Astrocyte (in vitro differentiated cells and primary cell): Measurements from ENCODE around the gene VDR. TPM values are rescaled to one million over a fixed set of nuclear protein-coding genes. Genes with fewer than 3 reads are reported as not detected.
A peak's percentile ranks its signal among the peaks of the same experiment; 100 is the strongest.

ENCODE experiments used
- DNase-seq: peaks from one replicate; pipeline ENCODE4 v3.0.0-alpha.2; 2010; ENCODE audit warnings: low read depth
- FAIRE-seq: peaks from 2 replicates; lab custom pipeline; 2011; peaks lifted over from hg19 to GRCh38; lab: Jason Lieb, UNC
- H2AFZ ChIP-seq: 2 replicates; pipeline ENCODE4 v1.6.0; 2012; ENCODE audit warnings: low read depth, low read length, inconsistent platforms
- H3K27ac ChIP-seq: 2 replicates; pipeline ENCODE4 v1.5.1; 2011; ENCODE audit warnings: low read depth, low read length, inconsistent platforms
- H3K27me3 ChIP-seq: 2 replicates; pipeline ENCODE4 v1.6.0; 2011; ENCODE audit warnings: low read length, inconsistent platforms; ENCODE audit not compliant: insufficient read depth
- H3K36me3 ChIP-seq: 2 replicates; pipeline ENCODE4 v1.5.1; 2011; ENCODE audit warnings: low read length, inconsistent platforms; ENCODE audit not compliant: insufficient read depth
- H3K4me1 ChIP-seq: 2 replicates; pipeline ENCODE4 v1.5.1; 2011; ENCODE audit warnings: low read length, inconsistent platforms; ENCODE audit not compliant: insufficient read depth
- H3K4me2 ChIP-seq: 2 replicates; pipeline ENCODE4 v1.6.0; 2012; ENCODE audit warnings: low read length, inconsistent platforms
- H3K4me3 ChIP-seq: 2 replicates; pipeline ENCODE4 v1.5.1; 2011; ENCODE audit warnings: low read depth, mild to moderate bottlenecking, low read length, inconsistent platforms; ENCODE audit not compliant: insufficient read depth
- H3K79me2 ChIP-seq: 2 replicates; pipeline ENCODE4 v1.6.0; 2012; ENCODE audit warnings: mild to moderate bottlenecking, low read length, inconsistent platforms; ENCODE audit not compliant: insufficient read depth
- H3K9ac ChIP-seq: 2 replicates; pipeline ENCODE4 v1.6.0; 2012; ENCODE audit warnings: mild to moderate bottlenecking, low read length, inconsistent platforms
- H3K9me3 ChIP-seq: 2 replicates; pipeline ENCODE4 v1.5.1; 2012; ENCODE audit warnings: low read depth, mild to moderate bottlenecking, low read length, inconsistent platforms; ENCODE audit not compliant: insufficient read depth
- H4K20me1 ChIP-seq: 2 replicates; pipeline ENCODE4 v1.6.0; 2012; ENCODE audit warnings: low read length, inconsistent platforms; ENCODE audit not compliant: insufficient read depth
- H3K27ac Mint-ChIP-seq: one replicate; pipeline ENCODE4 v1.8.0; 2021; ENCODE audit warnings: mild to moderate bottlenecking, mixed read lengths; ENCODE audit not compliant: unreplicated experiment
- H3K27me3 Mint-ChIP-seq: one replicate; pipeline ENCODE4 v1.8.0; 2021; ENCODE audit warnings: low read depth, mixed read lengths; ENCODE audit not compliant: unreplicated experiment
- H3K36me3 Mint-ChIP-seq: one replicate; pipeline ENCODE4 v1.8.0; 2021; ENCODE audit warnings: low read depth, mixed read lengths; ENCODE audit not compliant: unreplicated experiment
- H3K4me1 Mint-ChIP-seq: one replicate; pipeline ENCODE4 v1.8.0; 2021; ENCODE audit warnings: low read depth, mixed read lengths; ENCODE audit not compliant: unreplicated experiment
- H3K4me3 Mint-ChIP-seq: one replicate; pipeline ENCODE4 v1.8.0; 2021; ENCODE audit warnings: mild to moderate bottlenecking, moderate library complexity, mixed read lengths; ENCODE audit not compliant: unreplicated experiment
- H3K9me3 Mint-ChIP-seq: one replicate; pipeline ENCODE4 v1.8.0; 2021; ENCODE audit warnings: mild to moderate bottlenecking, mixed read lengths; ENCODE audit not compliant: unreplicated experiment
- EZH2 ChIP-seq: IDR thresholded peaks from 2 replicates; pipeline ENCODE4 v1.6.1; 2012; ENCODE audit warnings: mild to moderate bottlenecking, low read length, inconsistent platforms; ENCODE audit not compliant: insufficient read depth
- total RNA-seq: library from RNA; stranded (reverse); gene quantifications from 2 replicates; pipeline ENCODE4 v1.2.1, GENCODE V29; 2021
- TF ChIP-seq, protein P1 (sequence below): IDR thresholded peaks from 2 replicates; pipeline ENCODE4 v1.5.1; 2011; ENCODE audit warnings: low read depth, mild to moderate bottlenecking, inconsistent platforms, low read length, moderate library complexity; ENCODE audit not compliant: insufficient read depth

Gene VDR
- total RNA-seq, 1 donor from 2014 or later, result 6.6 TPM

DNA sequence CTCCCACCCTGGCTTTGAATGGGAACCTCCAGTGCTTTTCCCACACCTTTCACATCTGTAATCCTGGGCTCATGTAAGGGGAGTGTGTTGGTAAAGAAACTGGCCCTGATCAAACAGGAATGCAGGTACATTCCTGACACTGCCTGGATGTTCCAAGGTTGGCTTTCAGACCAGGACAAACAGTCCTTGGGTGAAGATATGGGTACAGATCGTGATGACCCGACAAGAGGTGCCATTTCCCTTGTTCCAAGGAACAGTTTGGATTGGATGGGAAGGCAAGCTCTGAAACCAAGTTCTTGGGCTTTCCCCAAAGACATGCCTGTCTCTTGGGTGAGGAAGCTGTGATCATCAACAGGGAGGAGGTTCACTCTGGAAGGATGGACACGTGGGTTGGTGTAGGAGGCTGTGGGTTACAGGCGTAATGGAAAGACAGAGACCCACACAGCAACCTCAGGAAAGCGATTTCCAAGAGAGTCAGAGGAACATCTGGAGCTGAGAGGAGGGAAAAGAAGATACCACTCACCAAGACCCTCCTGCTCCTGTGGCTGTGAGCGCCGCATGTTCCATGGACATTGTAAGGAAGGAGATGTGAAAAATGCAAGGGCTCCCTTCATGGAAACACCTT lies 26.4 kb downstream of the VDR start:
- H3K4me3 ChIP-seq, result no peak overlapping the region
- no peak overlapping the region for H2AFZ ChIP-seq
- peaks cover 46% of the 10 kb centered on the region for H3K36me3 Mint-ChIP-seq
- no peak for FAIRE-seq
- no peaks in the 10 kb centered on the region for H4K20me1 ChIP-seq
- no peaks in the 10 kb centered on the region for H3K36me3 ChIP-seq
- no peak overlapping the region for H3K4me2 ChIP-seq
- H3K79me2 ChIP-seq, result no peaks in the 10 kb centered on the region
- peaks cover 11% of the 10 kb centered on the region for H3K9me3 ChIP-seq
- DNase-seq, result no peak
- H3K4me1 ChIP-seq, result peaks cover 25% of the 10 kb centered on the region
- H3K27ac Mint-ChIP-seq, result no peak overlapping the region
- no peaks in the 10 kb centered on the region for H3K27me3 ChIP-seq
- H3K4me3 Mint-ChIP-seq, result no peak overlapping the region
- H3K9ac ChIP-seq, result no peak overlapping the region
- peaks cover 46% of the 10 kb centered on the region for H3K4me1 Mint-ChIP-seq
- peaks cover 62% of the 10 kb centered on the region for H3K27me3 Mint-ChIP-seq
- H3K27ac ChIP-seq, result no peak overlapping the region
- no peak for TF ChIP-seq EZH2
- TF ChIP-seq, protein P1, sequence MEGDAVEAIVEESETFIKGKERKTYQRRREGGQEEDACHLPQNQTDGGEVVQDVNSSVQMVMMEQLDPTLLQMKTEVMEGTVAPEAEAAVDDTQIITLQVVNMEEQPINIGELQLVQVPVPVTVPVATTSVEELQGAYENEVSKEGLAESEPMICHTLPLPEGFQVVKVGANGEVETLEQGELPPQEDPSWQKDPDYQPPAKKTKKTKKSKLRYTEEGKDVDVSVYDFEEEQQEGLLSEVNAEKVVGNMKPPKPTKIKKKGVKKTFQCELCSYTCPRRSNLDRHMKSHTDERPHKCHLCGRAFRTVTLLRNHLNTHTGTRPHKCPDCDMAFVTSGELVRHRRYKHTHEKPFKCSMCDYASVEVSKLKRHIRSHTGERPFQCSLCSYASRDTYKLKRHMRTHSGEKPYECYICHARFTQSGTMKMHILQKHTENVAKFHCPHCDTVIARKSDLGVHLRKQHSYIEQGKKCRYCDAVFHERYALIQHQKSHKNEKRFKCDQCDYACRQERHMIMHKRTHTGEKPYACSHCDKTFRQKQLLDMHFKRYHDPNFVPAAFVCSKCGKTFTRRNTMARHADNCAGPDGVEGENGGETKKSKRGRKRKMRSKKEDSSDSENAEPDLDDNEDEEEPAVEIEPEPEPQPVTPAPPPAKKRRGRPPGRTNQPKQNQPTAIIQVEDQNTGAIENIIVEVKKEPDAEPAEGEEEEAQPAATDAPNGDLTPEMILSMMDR, result no peak
- peaks cover 14% of the 10 kb centered on the region for H3K9me3 Mint-ChIP-seq

DNA sequence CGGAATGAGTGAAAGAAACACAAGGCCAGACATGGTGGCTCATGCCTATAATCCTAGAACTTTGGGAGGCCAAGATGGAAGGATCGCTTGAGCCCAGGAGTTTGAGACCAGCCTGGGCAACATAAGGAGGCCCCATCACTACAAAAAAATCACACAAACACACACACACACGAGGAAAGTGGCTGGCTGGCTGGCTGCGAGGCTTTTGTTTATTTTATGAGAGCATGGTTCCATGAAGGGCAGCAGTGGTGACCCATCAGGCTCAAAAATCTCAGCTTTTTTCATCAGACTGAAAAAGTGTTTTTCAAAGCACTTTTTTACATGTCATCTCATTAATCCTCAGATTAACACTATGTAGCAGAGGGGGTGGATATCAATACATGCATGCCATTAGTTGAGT lies 27.7 kb downstream of the VDR start:
- Histone ChIP-seq H3K9ac (no peak overlapping the region), H3K27me3 (no peaks in the 10 kb centered on the region), H3K9me3 (peaks cover 11% of the 10 kb centered on the region), H3K4me2 (no peak overlapping the region), H3K36me3 (no peaks in the 10 kb centered on the region), H3K27ac (no peak overlapping the region), H3K79me2 (no peaks in the 10 kb centered on the region), H3K4me1 (peaks cover 12% of the 10 kb centered on the region), H3K4me3 (no peak overlapping the region), H2AFZ (no peak overlapping the region), H4K20me1 (no peaks in the 10 kb centered on the region)
- FAIRE-seq (no peak), DNase-seq (no peak)
- TF ChIP-seq EZH2, result no peak
- TF ChIP-seq, protein P1, result no peak
- Mint-ChIP-seq H3K9me3 (peaks cover 16% of the 10 kb centered on the region), H3K27me3 (peaks cover 70% of the 10 kb centered on the region), H3K4me1 (peaks cover 35% of the 10 kb centered on the region), H3K4me3 (peak overlapping the region; percentile 42), H3K27ac (no peak overlapping the region), H3K36me3 (peaks cover 48% of the 10 kb centered on the region)

DNA sequence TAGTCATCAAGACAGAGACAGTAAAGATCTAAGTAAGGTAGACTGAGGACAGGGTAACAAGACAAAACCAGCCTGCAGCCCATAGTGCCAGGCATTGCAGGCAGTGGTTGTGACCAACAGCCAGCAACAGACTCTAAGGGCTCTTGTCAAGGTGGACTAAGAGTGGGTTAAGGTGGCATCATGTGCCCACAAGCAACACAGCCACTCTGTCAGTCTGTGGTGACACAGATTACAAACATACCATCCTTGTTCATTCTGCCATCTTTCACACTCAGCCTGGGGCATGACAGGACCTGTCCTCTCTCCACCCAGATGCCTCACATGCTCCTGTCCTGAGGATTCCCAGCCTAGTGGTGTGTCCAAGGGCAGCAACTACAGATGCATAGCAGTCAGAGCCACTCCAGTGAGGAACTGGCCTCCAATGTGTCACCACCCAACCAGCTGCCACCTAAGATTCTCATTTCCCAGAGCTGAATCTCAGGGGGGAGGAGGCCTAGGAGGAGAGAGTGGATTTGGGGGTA lies 28.3 kb downstream of the VDR start:
- Histone ChIP-seq H3K27ac (no peak overlapping the region), H3K9me3 (peaks cover 11% of the 10 kb centered on the region), H3K4me2 (no peak overlapping the region), H3K4me3 (no peak overlapping the region), H3K9ac (no peak overlapping the region), H3K36me3 (no peaks in the 10 kb centered on the region), H3K27me3 (no peaks in the 10 kb centered on the region), H4K20me1 (no peaks in the 10 kb centered on the region), H3K79me2 (no peaks in the 10 kb centered on the region), H3K4me1 (peaks cover 6% of the 10 kb centered on the region), H2AFZ (no peak overlapping the region)
- Mint-ChIP-seq H3K9me3 (peaks cover 16% of the 10 kb centered on the region), H3K27ac (no peak overlapping the region), H3K4me3 (peak overlapping the region; percentile 42), H3K36me3 (peaks cover 53% of the 10 kb centered on the region), H3K4me1 (peaks cover 29% of the 10 kb centered on the region), H3K27me3 (peaks cover 76% of the 10 kb centered on the region)
- TF ChIP-seq, protein P1, result no peak
- no peak for TF ChIP-seq EZH2
- FAIRE-seq (no peak), DNase-seq (no peak)
